ENCODE results near the gene EPHA3.

EPHA3 gene

GRCh38 chr3:89455240-89455639 is 347.8 kb downstream of the EPHA3 start:
- H3K36me3 Mint-ChIP-seq (ENCODE audit: low read depth), result peaks cover 17% of the 10 kb centered on the region
- DNase-seq, result no peak
- peaks cover 30% of the 10 kb centered on the region for H3K9me3 Mint-ChIP-seq
- peaks cover 9% of the 10 kb centered on the region for H3K4me1 Mint-ChIP-seq
- TF ChIP-seq, protein P1, sequence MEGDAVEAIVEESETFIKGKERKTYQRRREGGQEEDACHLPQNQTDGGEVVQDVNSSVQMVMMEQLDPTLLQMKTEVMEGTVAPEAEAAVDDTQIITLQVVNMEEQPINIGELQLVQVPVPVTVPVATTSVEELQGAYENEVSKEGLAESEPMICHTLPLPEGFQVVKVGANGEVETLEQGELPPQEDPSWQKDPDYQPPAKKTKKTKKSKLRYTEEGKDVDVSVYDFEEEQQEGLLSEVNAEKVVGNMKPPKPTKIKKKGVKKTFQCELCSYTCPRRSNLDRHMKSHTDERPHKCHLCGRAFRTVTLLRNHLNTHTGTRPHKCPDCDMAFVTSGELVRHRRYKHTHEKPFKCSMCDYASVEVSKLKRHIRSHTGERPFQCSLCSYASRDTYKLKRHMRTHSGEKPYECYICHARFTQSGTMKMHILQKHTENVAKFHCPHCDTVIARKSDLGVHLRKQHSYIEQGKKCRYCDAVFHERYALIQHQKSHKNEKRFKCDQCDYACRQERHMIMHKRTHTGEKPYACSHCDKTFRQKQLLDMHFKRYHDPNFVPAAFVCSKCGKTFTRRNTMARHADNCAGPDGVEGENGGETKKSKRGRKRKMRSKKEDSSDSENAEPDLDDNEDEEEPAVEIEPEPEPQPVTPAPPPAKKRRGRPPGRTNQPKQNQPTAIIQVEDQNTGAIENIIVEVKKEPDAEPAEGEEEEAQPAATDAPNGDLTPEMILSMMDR (IDR thresholded peaks at IDR 0.05), result no peak
- no peak overlapping the region for H3K4me3 Mint-ChIP-seq
- no peak overlapping the region for H3K27ac Mint-ChIP-seq
- peaks cover 5% of the 10 kb centered on the region for H3K27me3 Mint-ChIP-seq (ENCODE audit: low read depth, poor library complexity)

DNA sequence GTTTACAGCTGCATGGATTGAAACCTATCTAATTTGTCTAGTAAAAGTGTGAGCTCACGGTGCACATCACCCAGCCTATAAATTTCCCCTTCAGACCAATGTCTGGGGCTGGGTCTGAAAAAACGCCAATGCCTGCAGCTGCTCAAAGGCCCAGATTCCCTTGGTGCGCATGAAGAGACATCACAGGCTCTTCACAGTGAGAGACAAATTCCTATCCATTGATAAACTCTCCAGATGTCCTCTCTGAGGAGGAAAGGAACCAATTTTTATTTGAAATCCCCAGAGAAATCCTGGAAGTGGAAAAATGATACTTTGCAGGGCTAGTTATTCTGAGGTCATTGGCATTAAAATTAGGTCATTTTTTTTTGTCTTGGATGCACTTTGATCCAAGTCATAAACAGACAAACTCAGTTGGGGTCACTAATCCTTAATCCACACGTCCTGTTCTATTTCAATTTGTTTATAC is 360.5 kb downstream of the EPHA3 start:
- Mint-ChIP-seq H3K9me3 (peaks cover 3% of the 10 kb centered on the region), H3K4me1 (peaks cover 14% of the 10 kb centered on the region), H3K27ac (peak overlapping the region; percentile 31), H3K27me3 (ENCODE audit: low read depth, poor library complexity) (peaks cover 3% of the 10 kb centered on the region), H3K4me3 (no peak overlapping the region), H3K36me3 (ENCODE audit: low read depth) (no peaks in the 10 kb centered on the region)
- DNase-seq, result peak; percentile 6
- TF ChIP-seq, protein P1 (IDR thresholded peaks at IDR 0.05), result no peak

GRCh38 chr3:89472101-89472500 is 364.7 kb downstream of the EPHA3 start:
- H3K9me3 Mint-ChIP-seq, result peaks cover 5% of the 10 kb centered on the region
- H3K36me3 Mint-ChIP-seq (ENCODE audit: low read depth), result peaks cover 8% of the 10 kb centered on the region
- DNase-seq, result no peak
- H3K27ac Mint-ChIP-seq, result no peak overlapping the region
- peaks cover 3% of the 10 kb centered on the region for H3K27me3 Mint-ChIP-seq (ENCODE audit: low read depth, poor library complexity)
- H3K4me1 Mint-ChIP-seq, result peaks cover 14% of the 10 kb centered on the region
- TF ChIP-seq, protein P1 (IDR thresholded peaks at IDR 0.05), result no peak
- H3K4me3 Mint-ChIP-seq, result no peak overlapping the region

DNA sequence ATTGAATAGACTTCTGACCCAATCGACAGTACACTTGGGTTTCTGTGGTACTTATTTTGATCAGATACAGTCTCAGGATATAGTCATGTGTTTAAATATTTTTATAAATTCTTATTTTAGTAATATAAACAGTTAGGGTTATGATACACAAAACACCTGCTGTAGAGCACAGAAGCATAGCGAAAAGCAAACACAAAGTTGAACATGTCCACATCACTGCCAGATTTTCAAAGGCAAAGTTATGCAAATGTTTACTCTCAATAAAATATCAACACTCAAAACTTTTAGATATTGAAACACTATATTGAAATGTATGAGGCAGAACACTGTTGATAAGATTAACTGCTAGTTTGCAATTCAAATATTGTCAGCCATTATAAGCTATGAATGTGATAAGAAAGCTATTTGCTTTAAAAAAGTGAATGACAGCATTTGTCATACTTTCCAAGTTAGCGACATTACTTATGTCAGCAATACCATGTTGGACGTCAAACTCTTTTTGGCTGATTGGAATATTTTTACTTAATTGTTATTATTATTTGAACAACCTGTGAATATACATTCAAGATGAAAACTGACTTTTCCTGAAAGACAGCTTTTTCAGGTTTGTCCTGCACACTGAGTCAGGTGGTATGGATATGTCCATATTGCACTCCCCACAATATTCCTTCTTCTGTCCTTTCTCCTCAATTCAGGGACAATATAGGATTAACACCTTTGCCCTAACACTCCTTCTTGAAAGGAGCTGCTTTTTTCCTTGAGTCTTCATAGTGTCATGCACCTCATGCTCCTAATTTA is 367.1 kb downstream of the EPHA3 start:
- H3K27me3 Mint-ChIP-seq (ENCODE audit: low read depth, poor library complexity), result peaks cover 3% of the 10 kb centered on the region
- H3K4me3 Mint-ChIP-seq, result no peak overlapping the region
- TF ChIP-seq, protein P1 (IDR thresholded peaks at IDR 0.05), result no peak
- H3K36me3 Mint-ChIP-seq (ENCODE audit: low read depth), result peaks cover 8% of the 10 kb centered on the region
- H3K9me3 Mint-ChIP-seq, result peaks cover 5% of the 10 kb centered on the region
- no peak for DNase-seq
- H3K27ac Mint-ChIP-seq, result no peak overlapping the region
- H3K4me1 Mint-ChIP-seq, result peaks cover 6% of the 10 kb centered on the region

GRCh38 chr3:89488800-89489580 is 381.6 kb downstream of the EPHA3 start:
- DNase-seq, result no peak
- TF ChIP-seq, protein P1 (IDR thresholded peaks at IDR 0.05), result no peak
- H3K36me3 Mint-ChIP-seq (ENCODE audit: low read depth), result peaks cover 6% of the 10 kb centered on the region
- no peaks in the 10 kb centered on the region for H3K27me3 Mint-ChIP-seq (ENCODE audit: low read depth, poor library complexity)
- no peak overlapping the region for H3K27ac Mint-ChIP-seq
- peaks cover 7% of the 10 kb centered on the region for H3K9me3 Mint-ChIP-seq
- H3K4me3 Mint-ChIP-seq, result no peak overlapping the region
- H3K4me1 Mint-ChIP-seq, result peaks cover 4% of the 10 kb centered on the region
